Natural killer cell (primary cell): ENCODE measurements around the gene MTFMT. TPM values are rescaled to one million over a fixed set of nuclear protein-coding genes. Genes with fewer than 3 reads are reported as not detected.

Source experiments
- ATAC-seq, 3 donors: fragments of 150-1000 bp in 2 of 3; fragments of 200-7000 bp in 1 of 3; cut with Tn5 transposase; 1 replicate in 1 of 3; 2 replicates in 2 of 3; pipeline ENCODE4 v1.10.0; 2021; ENCODE audit warnings: mild to moderate bottlenecking in 2 of 3, moderate library complexity in 2 of 3
- DNase-seq, 2 donors: peaks; one replicate each; pipeline versions ENCODE4 v3.0.0 to v3.0.0-alpha.2; 2013 to 2021; ENCODE audit warnings: mixed read lengths in 1 of 2
- H3K27ac ChIP-seq: one replicate; pipeline ENCODE4 v1.5.1; 2013; ENCODE audit warnings: mild to moderate bottlenecking, low read length
- H3K27me3 ChIP-seq: one replicate; pipeline ENCODE4 v1.6.1; 2013; ENCODE audit warnings: low read length; ENCODE audit not compliant: control insufficient read depth, insufficient read depth
- H3K36me3 ChIP-seq: one replicate; pipeline ENCODE4 v1.6.1; 2013; ENCODE audit warnings: low read length; ENCODE audit not compliant: control insufficient read depth, insufficient read depth
- H3K4me1 ChIP-seq: one replicate; pipeline ENCODE4 v1.6.1; 2013; ENCODE audit warnings: low read length; ENCODE audit not compliant: control insufficient read depth, insufficient read depth
- H3K4me3 ChIP-seq: one replicate; pipeline ENCODE4 v1.5.1; 2013; ENCODE audit warnings: low read length
- H3K9me3 ChIP-seq: one replicate; pipeline ENCODE4 v1.6.1; 2013; ENCODE audit warnings: low read length; ENCODE audit not compliant: control insufficient read depth, insufficient read depth
- H3K27ac Mint-ChIP-seq, 2 donors: one replicate each; pipeline ENCODE4 v1.8.0; 2022; ENCODE audit warnings: mild to moderate bottlenecking in 2 of 2, mixed read lengths in 2 of 2, moderate library complexity in 1 of 2
- H3K27me3 Mint-ChIP-seq, 2 donors: one replicate each; pipeline ENCODE4 v1.8.0; 2022; ENCODE audit warnings: low read depth in 2 of 2, mixed read lengths in 2 of 2
- H3K36me3 Mint-ChIP-seq: one replicate; pipeline ENCODE4 v1.8.0; 2022; ENCODE audit warnings: mixed read lengths
- H3K4me1 Mint-ChIP-seq, 2 donors: one replicate each; pipeline ENCODE4 v1.8.0; 2022; ENCODE audit warnings: mixed read lengths in 2 of 2
- H3K4me3 Mint-ChIP-seq: one replicate; pipeline ENCODE4 v1.8.0; 2022; ENCODE audit warnings: mild to moderate bottlenecking, moderate library complexity, mixed read lengths
- H3K9me3 Mint-ChIP-seq, 2 donors: one replicate each; pipeline ENCODE4 v1.8.0; 2022; ENCODE audit warnings: mixed read lengths in 2 of 2
- WGBS: methylation state at CpG from one replicate; pipeline ENCODE4 v1.1.7; 2013; ENCODE audit warnings: missing lambda C conversion rate; ENCODE audit not compliant: insufficient coverage; 5-methylcytosine and 5-hydroxymethylcytosine counted together
- intact Hi-C: fragments of 100-400 bp; cut with micrococcal nuclease; formaldehyde crosslinking; loops from one replicate; pipeline ENCODE4 v1.14.2; 2022
- total RNA-seq, 4 donors: library from RNA; stranded (reverse); fragments of 120-200 nt in 1 of 4; gene quantifications; one replicate each; pipeline versions ENCODE4 v1.2.3 to v1.2.4, GENCODE V29; 2013 to 2022
- TF ChIP-seq, protein P1 (sequence below): fragments of 200-600 bp; IDR thresholded peaks from one replicate; pipeline ENCODE4 v1.8.0; 2022; ENCODE audit warnings: antibody characterized with exemption

MTFMT gene
- total RNA-seq, 3 donors from 2014 or later (not counting 1 experiment from before 2014, with no cell fraction given), result 9.3 to 13.6 (median 12.2) TPM

DNA sequence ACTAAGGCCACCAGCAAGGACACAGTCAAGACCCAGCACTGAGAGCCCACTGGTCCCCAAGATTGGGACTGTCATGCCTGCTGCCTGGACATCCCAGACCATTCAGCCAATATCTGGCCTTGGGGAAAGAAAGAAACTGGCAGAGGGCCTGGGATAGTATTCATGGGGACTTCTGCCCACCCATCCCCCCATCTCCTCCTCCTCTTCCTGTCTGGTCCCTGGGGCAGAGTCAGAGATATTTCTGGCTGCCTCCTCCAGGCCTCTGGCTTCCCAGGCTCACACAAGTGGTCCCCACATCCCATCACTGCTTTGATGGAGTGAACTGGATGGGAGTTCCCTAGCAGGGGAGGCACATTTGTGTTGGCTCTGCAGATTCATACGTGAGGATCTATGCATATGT is 42.6 kb upstream of the MTFMT start:
- H3K4me1 Mint-ChIP-seq, result peaks cover 0 to 16% of the 10 kb centered on the region in 2 donors
- no peaks in the 10 kb centered on the region for H3K36me3 Mint-ChIP-seq
- no peaks in the 10 kb centered on the region for H3K36me3 ChIP-seq
- H3K27ac ChIP-seq, result no peak overlapping the region
- intact Hi-C loops, result no loop called here
- no peak overlapping the region for H3K4me3 Mint-ChIP-seq
- 100% methylated on average over 1 of the region's 1 CpG for WGBS
- TF ChIP-seq, protein P1, sequence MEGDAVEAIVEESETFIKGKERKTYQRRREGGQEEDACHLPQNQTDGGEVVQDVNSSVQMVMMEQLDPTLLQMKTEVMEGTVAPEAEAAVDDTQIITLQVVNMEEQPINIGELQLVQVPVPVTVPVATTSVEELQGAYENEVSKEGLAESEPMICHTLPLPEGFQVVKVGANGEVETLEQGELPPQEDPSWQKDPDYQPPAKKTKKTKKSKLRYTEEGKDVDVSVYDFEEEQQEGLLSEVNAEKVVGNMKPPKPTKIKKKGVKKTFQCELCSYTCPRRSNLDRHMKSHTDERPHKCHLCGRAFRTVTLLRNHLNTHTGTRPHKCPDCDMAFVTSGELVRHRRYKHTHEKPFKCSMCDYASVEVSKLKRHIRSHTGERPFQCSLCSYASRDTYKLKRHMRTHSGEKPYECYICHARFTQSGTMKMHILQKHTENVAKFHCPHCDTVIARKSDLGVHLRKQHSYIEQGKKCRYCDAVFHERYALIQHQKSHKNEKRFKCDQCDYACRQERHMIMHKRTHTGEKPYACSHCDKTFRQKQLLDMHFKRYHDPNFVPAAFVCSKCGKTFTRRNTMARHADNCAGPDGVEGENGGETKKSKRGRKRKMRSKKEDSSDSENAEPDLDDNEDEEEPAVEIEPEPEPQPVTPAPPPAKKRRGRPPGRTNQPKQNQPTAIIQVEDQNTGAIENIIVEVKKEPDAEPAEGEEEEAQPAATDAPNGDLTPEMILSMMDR, result no peak
- H3K4me3 ChIP-seq, result no peak overlapping the region
- DNase-seq (no peak), ATAC-seq (no peak)
- peaks cover 5% of the 10 kb centered on the region for H3K4me1 ChIP-seq
- peaks cover 3% of the 10 kb centered on the region for H3K27me3 ChIP-seq
- H3K27me3 Mint-ChIP-seq, result peaks cover 19% of the 10 kb centered on the region in 2 donors
- no peaks in the 10 kb centered on the region for H3K9me3 ChIP-seq
- H3K27ac Mint-ChIP-seq, result no peak overlapping the region
- no peaks in the 10 kb centered on the region for H3K9me3 Mint-ChIP-seq

DNA sequence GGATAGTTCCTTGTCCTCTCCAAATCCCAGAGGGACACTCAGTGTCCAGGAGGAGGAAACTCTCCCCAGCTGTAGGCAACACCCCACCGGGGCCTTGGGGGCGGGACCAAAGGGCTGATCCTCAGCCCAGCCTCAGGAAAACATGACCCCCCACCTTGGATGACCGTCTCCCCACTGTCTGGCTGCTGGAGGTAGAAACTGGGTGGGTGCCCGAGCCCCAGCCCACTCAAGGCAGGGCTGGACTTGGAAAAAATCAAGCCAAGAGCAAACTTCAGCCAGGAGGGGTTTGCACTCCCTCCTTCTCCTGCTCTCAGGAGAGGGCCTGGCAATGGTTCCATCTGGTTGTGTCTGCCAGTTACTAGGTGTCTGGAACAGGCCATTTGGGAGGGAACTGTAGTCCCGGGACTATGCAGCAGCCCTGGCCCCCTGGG is 42.0 kb upstream of the MTFMT start:
- Histone ChIP-seq H3K27ac (no peak overlapping the region), H3K9me3 (no peaks in the 10 kb centered on the region), H3K4me3 (no peak overlapping the region), H3K27me3 (peaks cover 9% of the 10 kb centered on the region), H3K36me3 (no peaks in the 10 kb centered on the region), H3K4me1 (peaks cover 5% of the 10 kb centered on the region)
- intact Hi-C loops, result no loop called here
- Mint-ChIP-seq H3K27ac (no peak overlapping the region), H3K4me3 (no peak overlapping the region), H3K27me3 (peaks cover 18 to 20% of the 10 kb centered on the region in 2 donors), H3K4me1 (peaks cover 0 to 16% of the 10 kb centered on the region in 2 donors), H3K36me3 (no peaks in the 10 kb centered on the region), H3K9me3 (no peaks in the 10 kb centered on the region)
- TF ChIP-seq, protein P1, result no peak
- DNase-seq, result no peak
- WGBS, result 87% methylated on average over 5 of the region's 5 CpGs
- no peak for ATAC-seq

DNA sequence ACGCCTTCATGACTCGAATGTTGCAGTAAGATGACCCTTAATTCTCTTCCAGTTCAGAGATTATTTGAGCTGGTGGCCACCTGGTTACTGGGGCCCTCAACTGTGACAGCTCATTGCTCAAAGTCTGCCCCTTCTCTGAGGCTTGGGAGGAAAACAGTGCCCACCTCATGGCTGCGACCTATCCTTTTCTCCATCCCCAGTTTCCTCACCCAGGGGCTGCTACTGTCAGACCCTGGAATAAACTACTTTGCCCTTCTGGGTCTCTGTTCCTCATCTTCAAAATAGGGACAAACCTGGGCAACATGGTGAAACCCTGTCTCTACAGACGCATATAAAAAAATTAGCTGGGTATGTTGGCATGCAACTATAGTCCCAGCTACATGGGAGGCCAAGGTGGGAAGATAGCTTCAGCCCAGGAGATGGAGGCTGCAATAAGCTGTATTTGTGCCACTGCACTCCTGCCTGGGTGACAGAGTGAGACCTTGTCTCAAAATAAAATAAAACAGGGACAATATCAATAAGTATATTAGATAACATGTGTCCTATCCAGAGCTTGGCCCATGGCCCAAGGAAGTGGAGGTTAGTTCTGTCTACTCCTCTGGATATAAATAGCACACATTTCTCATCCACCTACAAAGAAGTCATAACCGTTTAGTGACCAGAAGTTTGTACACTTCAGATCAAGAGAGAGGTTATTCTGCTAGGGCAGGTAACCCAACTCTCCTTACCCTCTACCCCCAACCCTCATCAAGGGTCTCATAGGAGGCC is 40.5 kb upstream of the MTFMT start:
- DNase-seq (no peak), ATAC-seq (no peak)
- H3K9me3 ChIP-seq, result no peaks in the 10 kb centered on the region
- Mint-ChIP-seq H3K27ac (no peak overlapping the region), H3K27me3 (peaks cover 19 to 24% of the 10 kb centered on the region in 2 donors), H3K4me1 (peaks cover 0 to 12% of the 10 kb centered on the region in 2 donors), H3K36me3 (no peaks in the 10 kb centered on the region), H3K9me3 (no peaks in the 10 kb centered on the region), H3K4me3 (no peak overlapping the region)
- no peaks in the 10 kb centered on the region for H3K36me3 ChIP-seq
- WGBS, result 74% methylated on average over 5 of the region's 5 CpGs
- intact Hi-C loops, result no loop called here
- H3K4me1 ChIP-seq, result peaks cover 5% of the 10 kb centered on the region
- no peak overlapping the region for H3K4me3 ChIP-seq
- no peak overlapping the region for H3K27ac ChIP-seq
- TF ChIP-seq, protein P1, result no peak
- H3K27me3 ChIP-seq, result peaks cover 12% of the 10 kb centered on the region
